GM12872 (cell line): ENCODE data around the gene WDR82.

Experiments used
- CTCF ChIP-seq: IDR thresholded peaks from 3 replicates; pipeline ENCODE4 v1.5.1; 2011; ENCODE audit warnings: low read depth, mild to moderate bottlenecking, low read length, moderate library complexity; ENCODE audit not compliant: insufficient read depth

WDR82 gene

GRCh38 chr3:52297242-52298148 lies 19.0 kb upstream of the WDR82 start:
- TF ChIP-seq CTCF, result no peak

- no peak for TF ChIP-seq CTCF
Measured at GRCh38 chr3:52295671-52296208, 17.3 kb upstream of the WDR82 start.

GRCh38 chr3:52294320-52295150 lies 16.1 kb upstream of the WDR82 start:
- no peak for TF ChIP-seq CTCF

- no peak for TF ChIP-seq CTCF
Measured at GRCh38 chr3:52293491-52294319, 15.3 kb upstream of the WDR82 start.

- no peak for TF ChIP-seq CTCF
Measured at GRCh38 chr3:52292247-52293065, 14.0 kb upstream of the WDR82 start.

- TF ChIP-seq CTCF, result peak; percentile 66
Measured at GRCh38 chr3:52291508-52292181, 13.2 kb upstream of the WDR82 start.
